ENCODE results near the gene H3-3A.
A peak's percentile ranks its signal among the peaks of the same experiment; 100 is the strongest.

H3-3A gene

DNA sequence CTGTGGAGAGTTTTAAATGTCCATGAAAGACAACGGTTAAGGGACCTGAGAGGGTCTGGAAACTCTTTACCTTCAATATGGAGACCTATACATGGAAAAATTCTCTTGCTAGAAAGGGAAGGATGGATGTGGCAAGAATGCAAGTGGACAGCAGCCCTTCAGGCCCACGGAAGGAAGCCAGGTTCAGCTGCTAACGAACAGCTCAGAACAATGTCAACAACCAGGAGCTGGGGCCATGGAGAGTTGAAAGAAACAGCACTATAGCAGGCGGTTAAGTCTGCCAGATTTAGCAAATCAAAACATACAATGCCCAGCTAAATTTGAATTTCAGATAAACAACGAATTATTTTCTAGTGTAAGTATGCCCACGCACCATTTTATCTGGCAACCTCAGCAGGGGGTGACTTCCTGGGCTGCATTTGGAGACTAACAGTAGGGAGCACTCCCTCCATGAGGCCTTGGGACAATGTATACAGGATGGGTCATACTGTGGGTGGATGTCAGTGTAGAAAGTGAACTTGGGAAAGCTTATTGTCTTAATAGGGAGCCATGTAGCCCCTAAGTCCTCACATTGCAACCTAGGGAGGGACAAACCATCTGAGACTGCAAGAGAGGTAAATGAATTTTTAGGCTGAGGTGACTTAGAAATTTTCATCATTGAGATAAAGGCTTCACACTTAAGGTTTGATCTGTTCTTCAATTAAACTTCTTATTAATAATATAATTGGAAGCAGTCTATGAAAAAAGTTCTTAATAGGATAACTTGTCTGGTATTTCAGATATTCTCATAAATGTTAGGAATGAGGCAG is 7.8 kb upstream of the H3-3A start:
- no peak for DNase-seq

DNA sequence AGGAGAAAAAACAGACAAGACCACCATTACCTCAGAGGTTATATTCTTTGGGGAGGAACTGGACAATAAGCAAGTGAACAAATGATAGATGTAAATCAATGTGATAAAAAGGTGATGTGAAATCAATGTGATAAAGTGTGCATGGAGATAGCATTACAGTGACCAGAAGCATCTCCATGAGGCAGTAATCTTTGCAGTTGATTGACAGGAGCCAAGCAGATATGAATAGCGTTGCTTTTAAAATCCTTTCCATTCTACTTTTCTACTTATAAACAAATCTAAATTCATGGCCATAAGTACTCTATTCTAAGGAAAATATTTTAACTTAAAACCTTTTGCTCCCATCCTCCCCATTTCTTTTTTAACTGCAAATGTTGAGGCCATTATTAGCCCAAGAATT is 2.8 kb upstream of the H3-3A start:
- no peak for DNase-seq

- no peak for DNase-seq
Measured at GRCh38 chr1:226060427-226060826, 2.1 kb upstream of the H3-3A start.

- no peak for DNase-seq
Measured at GRCh38 chr1:226061068-226061840, 1.3 kb upstream of the H3-3A start.

GRCh38 chr1:226061841-226062557 is 517 bp upstream of the H3-3A start:
- DNase-seq, result peak; percentile 77

- DNase-seq, result peak; percentile 72
Measured at GRCh38 chr1:226063224-226063976, 884 bp downstream of the H3-3A start.

DNA sequence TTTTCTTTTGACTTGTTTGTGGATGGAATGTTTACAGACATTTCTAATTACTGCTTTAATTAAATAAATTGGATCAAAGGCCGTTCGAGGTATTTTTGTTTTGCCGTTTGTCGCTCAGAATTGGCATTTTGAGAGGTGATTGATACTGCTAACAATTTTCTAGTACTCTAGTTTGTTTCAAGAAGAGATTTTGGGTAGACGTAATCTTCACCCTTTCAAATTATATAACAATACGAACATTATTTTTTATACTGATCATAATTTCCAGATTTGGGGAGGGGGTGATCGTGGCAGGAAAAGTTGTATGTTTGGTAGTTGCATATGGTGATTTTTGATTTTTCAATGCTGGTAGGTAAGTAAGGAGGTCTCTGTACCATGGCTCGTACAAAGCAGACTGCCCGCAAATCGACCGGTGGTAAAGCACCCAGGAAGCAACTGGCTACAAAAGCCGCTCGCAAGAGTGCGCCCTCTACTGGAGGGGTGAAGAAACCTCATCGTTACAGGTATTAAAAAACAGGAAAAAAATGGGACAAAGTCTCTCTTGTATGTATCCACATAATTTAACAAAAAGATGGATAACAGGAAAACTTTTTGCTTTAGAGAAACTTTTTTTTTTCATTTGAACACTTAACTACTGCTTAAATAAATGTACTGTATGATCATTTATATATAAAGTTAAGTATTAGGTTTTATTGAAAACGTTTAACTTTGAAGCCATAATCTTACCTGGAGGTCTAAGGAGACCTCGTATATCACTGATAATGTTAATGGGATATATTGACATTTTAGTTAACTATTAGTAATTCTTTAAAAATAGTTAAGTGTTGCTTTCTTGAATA is 1.7 kb downstream of the H3-3A start:
- no peak for DNase-seq

DNA sequence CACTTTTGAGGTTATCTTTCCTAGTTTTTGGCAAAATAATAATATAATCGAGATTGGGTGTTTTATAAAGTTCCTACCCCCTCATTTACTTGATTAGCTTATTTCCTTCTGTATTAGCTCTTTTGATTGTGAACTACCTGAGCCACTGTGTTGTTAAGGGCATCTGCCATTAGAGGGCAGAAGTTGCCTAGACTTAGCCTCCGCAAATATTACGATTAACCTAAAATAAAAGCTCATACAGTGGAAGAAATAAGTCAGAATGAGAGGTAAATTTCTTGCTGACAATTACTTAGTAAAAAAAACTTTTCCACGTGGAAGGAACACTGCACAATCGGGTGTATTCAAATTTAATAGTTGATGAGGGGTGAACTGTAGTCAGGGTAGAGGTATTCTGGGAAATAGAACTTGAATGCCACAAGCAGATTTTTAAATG is 2.3 kb downstream of the H3-3A start:
- DNase-seq, result peak; percentile 43

- DNase-seq, result no peak
Measured at GRCh38 chr1:226066415-226067078, 4.0 kb downstream of the H3-3A start.

DNA sequence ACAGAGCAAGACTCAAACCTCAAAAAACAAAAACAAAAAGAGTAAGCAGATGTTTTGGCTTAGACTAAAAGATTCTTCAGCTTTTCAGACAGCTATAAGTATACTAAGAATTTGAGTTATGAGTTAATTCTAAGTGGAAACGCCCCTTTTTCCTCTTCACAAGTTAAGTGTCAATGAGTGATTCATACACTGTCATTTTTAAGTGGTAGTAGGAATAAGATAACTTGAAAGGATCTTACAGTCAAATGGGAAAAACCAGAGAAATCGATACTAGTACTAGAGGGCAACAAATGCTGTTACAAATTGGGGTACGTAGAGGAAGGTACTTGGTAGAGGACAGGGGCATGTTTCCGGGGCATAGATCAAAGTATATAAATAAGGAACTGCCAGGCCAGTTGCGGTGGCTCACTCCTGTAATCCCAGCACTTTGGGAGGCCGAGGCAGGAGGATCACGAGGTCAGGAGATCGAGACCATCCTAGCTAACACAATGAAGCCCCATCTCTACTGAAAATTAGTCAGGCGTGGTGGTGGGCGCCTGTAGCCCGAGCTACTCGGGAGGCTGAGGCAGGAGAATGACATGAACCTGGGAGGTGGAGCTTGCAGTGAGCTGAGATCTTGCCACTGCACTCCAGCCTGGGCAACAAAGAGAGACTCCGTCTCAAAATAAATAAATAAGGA is 7.4 kb downstream of the H3-3A start:
- DNase-seq, result no peak

DNA sequence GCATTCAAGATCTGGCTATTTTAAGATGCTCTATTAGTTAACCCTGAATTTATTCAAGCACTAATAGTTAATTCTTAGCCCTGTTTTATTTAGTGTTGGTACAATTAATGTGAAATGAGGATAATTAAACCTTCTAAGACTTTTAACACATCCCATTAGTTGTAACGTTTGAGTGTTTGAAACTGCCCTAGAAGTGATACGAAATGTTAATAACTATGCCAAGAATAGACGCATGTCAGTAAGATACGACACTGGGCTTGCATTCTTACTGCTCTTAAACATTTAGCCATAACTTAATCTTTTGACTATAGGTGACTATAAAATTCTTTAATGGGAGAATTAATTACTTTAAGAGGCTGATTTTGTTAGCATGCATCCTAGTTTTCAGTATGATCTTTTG is 9.8 kb downstream of the H3-3A start:
- DNase-seq, result no peak

GRCh38 chr1:226073184-226073950 is 10.9 kb downstream of the H3-3A start:
- DNase-seq, result no peak

DNA sequence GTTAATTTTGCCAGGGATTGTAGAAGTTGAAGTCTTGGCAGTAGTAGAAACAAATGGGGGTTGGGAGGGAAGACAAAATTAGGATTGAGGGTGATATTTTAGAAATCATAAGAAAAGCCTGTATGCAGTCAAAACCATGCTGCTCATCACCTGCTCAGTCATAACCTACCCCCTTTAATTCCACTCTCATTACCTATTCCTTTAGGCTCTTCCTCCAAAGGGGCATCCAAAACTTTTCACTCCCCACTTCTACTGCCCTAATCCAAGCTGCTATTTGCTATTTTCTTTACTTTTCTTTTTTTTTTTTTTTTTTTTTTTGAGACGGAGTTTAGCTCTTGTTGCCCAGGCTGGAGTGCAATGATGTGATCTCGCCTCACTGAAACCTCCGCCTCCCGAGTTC is 11.5 kb downstream of the H3-3A start:
- no peak for DNase-seq

DNA sequence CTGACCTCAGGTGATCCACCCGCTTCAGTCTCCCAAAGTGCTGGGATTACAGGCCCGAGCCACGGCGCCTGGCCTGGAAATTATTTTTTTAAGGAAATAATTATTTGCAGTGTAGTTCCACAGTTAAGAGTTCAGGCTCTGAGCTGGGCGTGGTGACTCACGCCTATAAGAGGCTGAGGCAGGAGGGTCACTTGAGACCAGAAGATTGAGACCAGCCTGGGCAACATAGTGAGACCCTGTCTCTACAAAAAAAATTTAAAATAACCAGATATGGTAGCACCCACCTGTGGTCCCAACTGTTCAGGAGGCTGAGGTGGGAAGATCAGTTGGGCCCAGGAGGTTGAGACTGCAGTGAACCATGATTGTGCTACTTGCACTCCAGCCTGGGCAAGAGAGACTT is 13.9 kb downstream of the H3-3A start:
- DNase-seq, result no peak

DNA sequence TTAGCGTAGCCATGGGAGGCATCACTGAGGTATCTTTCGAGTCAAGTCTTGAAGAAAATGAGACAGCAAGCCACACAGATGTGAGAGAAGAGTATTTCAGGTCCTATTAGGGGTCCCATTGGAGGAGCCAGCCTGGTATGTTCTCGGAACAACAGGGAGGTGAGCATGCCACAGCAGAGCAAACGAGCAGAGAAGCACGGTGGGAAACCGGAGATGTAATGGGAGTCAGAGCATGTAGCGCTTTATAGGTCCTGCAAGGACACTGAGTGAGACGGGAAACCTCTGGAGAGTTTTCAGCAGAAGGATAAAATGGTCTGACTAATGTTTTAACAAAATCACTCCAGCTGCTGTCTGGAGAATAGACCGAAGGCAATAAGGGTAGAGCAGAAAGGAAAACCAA is 15.9 kb downstream of the H3-3A start:
- DNase-seq, result no peak

GRCh38 chr1:226082587-226082917 is 20.0 kb downstream of the H3-3A start:
- DNase-seq, result no peak

- DNase-seq, result no peak
Measured at GRCh38 chr1:226082959-226083301, 20.4 kb downstream of the H3-3A start.

DNA sequence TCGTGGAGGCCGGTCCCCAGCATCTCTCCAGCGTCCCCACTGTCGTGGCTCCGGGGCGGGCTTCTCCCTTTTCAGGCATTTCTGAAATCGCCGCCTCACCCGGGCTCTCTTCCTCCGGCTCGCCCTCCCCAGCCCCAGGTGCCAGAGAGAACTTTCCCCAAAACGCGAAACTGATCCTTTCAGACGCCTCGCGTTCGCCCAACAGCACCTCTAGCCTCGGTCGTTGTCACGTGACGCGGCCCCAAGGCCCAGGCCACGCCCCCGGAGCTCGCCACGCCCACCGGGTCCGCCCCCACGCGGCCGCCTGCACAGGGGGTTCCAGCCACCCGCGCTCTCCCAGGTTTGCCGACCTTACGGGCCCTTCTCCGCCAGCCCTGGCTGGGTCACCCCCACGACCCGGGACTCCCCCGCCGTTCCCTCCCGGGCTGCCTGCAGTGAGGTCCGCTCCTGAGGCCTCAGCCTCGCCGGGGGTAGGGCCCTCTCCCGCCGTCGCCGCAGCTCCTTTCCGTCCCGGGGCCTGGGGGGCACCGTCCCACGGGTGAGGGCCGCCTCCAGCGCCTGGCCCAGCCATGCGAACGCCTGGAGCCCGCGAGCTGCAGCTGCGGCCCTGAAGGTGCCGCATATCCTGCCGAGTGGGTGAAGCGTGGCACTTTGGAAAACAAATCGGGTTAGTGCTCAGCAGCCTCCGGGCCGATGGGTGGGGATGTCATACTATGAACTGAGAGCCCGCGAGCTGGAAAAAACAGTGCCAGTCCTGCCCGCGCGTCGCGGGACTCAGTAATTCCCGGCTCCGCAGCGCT is 21.0 kb downstream of the H3-3A start:
- peak; percentile 80 for DNase-seq

GRCh38 chr1:226085675-226086285 is 23.3 kb downstream of the H3-3A start:
- DNase-seq, result no peak
